Stimulated activated CD8-positive, alpha-beta memory T cell treated with anti-CD3 and anti-CD28 coated beads, Interleukin-7, amount 100 ng/mL, for 4 hours (primary cell): ENCODE data around the gene CLASRP.

Experiments used
- DNase-seq, 2 donors: peaks; one replicate each; pipeline ENCODE4 v3.0.0-alpha.2; 2020; ENCODE audit warnings: low read depth in 2 of 2

The CLASRP gene

DNA sequence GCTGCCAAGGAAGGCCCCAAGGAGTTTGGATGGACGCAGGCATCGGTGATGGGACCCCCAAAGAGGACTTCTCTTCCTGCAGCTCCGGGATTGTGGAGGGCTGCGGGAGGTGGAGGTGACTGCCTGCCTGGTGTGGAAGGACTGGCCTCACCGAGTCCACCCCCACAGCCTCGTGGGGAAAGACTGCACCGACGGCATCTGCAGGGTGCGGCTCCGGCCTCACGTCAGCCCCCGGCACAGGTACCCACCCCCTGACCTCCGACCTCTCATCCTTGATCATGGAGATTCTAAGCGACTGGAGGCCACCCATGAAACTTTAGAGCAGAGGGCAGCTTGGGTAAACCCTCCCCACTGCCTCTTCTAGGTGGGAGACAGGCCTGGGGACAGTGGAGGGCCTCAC, 16.9 kb upstream of the CLASRP start:
- no peak for DNase-seq

DNA sequence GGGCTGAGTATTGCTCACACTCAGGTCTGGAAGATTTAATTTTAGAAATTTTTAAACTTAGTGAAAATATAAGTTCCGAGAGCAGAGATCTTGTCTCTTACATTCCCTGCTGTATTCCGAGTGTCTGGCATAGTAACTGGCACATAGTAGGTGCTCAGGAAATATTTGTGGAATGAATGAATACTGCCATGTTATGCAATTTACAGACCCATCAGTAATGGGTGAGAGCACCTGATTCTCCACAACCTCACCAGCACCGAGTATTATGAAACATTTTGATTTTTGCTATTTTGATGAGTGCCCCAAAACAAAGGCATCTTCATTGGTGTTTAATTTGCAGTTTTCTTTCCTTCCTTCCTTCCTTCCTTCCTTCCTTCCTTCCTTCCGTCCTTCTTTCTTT, 15.8 kb upstream of the CLASRP start:
- DNase-seq, result no peak

- no peak for DNase-seq
These were observed 13.6 kb upstream of the CLASRP start for GRCh38 chr19:45025264-45025663.

DNA sequence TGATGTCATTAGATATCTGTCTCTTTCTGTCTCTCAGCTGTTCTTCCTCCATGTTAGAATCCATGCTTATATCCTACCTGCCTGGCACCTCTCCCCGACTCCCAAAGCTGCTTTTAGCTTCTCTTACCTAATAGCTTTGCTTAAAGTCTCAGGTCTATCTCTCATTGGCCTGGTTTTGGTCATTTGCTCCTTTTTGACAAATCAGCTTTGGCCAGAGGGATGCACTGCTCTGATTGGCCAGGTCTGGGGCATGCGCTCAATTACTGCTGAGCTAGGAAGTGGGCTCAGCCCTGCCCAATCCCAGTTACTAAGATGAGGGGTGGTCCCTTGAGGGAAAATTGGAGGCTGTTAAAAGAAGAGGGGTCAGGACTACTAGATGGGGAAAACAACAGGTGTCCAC, 11.5 kb upstream of the CLASRP start:
- DNase-seq, result no peak

DNA sequence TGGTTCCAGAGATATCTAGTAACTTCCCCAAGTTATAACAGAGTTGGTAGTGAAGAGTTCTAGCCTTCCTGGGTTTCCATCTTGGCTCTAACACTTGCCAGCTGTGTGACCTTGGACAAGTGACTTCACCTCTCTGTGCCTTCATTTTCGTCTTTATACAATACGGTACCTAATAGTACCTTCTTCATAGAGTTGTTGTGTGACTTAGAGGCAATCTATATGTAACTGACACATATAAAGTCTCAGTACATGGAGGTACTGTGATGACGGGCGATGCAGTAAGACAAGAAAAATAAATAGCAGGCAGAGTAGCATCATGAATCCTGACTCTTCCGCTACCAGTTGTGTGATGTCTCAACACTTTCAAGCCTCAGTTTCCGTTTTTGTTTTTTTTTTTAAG, 8.0 kb upstream of the CLASRP start:
- DNase-seq, result no peak

DNA sequence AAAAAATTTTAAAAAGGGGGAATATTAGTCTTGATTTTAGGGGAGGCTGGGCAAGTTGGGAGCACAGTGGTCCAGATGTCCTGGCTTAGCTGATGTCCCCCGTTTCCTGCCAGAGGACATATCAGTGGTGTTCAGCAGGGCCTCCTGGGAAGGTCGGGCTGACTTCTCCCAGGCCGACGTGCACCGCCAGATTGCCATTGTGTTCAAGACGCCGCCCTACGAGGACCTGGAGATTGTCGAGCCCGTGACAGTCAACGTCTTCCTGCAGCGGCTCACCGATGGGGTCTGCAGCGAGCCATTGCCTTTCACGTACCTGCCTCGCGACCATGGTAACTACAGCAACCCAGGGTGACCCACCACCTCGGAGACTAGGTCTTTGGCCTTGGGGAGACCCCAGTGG, 6.4 kb upstream of the CLASRP start:
- DNase-seq, result no peak

- DNase-seq, result no peak
These were observed 3.1 kb upstream of the CLASRP start for GRCh38 chr19:45035755-45036154.

DNA sequence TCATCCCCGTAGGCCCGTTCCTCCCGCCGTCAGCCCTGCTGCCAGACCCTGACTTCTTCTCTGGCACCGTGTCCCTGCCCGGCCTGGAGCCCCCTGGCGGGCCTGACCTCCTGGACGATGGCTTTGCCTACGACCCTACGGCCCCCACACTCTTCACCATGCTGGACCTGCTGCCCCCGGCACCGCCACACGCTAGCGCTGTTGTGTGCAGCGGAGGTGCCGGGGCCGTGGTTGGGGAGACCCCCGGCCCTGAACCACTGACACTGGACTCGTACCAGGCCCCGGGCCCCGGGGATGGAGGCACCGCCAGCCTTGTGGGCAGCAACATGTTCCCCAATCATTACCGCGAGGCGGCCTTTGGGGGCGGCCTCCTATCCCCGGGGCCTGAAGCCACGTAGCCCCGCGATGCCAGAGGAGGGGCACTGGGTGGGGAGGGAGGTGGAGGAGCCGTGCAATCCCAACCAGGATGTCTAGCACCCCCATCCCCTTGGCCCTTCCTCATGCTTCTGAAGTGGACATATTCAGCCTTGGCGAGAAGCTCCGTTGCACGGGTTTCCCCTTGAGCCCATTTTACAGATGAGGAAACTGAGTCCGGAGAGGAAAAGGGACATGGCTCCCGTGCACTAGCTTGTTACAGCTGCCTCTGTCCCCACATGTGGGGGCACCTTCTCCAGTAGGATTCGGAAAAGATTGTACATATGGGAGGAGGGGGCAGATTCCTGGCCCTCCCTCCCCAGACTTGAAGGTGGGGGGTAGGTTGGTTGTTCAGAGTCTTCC, 1.3 kb upstream of the CLASRP start:
- no peak for DNase-seq

- DNase-seq, result no peak
These were observed 1.4 kb downstream of the CLASRP start for GRCh38 chr19:45040059-45040771.

- no peak for DNase-seq
These were observed 2.3 kb downstream of the CLASRP start for GRCh38 chr19:45041125-45041524.

DNA sequence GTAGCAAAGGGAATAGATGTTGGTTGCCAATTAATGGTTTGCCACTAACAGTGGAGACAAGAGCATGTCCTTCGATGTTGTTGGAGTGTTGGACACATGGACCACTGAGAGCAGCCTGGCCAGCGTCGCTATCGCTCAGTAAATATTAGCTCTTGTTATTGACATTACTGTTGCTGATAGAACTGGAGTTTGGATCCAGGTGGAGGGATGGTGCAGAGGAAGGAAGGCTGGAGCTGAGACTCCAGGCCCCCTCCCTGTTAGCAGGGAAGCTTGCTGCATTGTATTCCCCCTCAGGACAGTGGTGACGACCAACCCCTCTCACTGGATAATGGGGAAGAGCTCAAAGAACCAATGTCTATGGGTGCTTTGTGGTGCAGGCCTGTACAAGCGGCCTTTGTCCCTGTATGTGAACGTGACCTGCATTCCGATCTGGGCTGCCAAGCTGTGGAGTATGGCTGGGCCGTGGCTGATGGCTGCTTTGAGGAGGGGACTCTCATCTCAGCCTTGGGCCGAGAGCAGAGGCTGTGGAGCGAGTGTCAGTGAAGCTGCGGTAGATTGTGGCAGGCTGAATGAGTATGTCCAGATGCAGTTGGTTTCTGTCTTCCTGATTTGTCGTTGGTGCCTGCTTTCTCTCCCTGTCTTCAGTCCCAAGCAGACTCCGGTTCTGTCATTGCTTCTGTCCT, 7.0 kb downstream of the CLASRP start:
- DNase-seq, result no peak

GRCh38 chr19:45046355-45046754, 7.5 kb downstream of the CLASRP start:
- no peak for DNase-seq

DNA sequence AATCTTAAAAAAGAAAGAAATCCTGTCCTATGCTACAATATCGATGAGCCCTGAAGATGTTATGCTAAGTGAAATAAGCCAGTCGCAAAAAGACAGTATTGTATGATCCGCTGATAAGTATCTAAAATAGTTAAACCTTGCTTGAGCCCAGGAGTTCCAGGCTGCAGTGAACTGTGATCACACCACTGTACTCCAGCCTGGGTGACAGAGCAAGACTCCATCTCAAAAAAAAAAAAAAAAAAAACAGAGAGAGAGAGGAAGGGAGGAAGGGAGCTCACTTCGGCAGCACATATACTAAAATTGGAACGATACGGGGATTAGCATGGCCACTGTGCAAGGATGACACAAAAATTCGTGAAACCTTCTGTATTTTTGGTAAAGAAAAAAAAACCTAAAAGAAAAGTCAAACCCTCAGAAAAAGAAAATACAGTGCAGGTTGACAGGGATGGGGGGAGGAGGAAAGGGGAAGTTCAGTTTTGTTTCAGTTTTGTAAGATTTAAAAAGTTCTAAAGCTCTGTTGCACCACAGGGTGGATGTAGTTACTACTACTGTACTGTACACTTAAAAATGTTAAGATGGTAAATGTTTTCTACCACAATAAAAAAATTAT, 8.4 kb downstream of the CLASRP start:
- DNase-seq, result no peak

GRCh38 chr19:45049073-45049736, 10.4 kb downstream of the CLASRP start:
- no peak for DNase-seq

- DNase-seq, result no peak
These were observed 11.2 kb downstream of the CLASRP start for GRCh38 chr19:45050036-45050435.

GRCh38 chr19:45051929-45052579, 13.2 kb downstream of the CLASRP start:
- no peak for DNase-seq

DNA sequence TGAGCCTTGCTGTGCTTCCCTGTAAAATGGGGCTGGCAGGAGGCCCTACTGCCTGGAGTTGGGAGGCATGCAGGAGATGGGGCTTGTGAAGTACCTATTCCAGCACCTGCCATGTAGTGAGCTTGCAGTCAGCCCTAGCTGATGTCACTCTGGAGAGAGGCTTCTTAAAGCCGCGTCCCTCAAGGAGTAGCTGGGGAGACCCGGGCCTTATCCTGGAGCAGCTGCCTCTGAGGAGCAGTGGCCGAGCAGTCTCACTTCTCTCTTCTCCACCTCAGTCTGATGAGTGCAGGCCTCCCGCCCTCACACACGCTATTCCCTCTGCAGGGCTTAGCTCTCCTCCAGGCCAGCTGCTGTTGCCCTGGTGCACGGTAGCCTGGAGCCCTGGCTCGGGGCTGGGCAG, 18.0 kb downstream of the CLASRP start:
- no peak for DNase-seq

DNA sequence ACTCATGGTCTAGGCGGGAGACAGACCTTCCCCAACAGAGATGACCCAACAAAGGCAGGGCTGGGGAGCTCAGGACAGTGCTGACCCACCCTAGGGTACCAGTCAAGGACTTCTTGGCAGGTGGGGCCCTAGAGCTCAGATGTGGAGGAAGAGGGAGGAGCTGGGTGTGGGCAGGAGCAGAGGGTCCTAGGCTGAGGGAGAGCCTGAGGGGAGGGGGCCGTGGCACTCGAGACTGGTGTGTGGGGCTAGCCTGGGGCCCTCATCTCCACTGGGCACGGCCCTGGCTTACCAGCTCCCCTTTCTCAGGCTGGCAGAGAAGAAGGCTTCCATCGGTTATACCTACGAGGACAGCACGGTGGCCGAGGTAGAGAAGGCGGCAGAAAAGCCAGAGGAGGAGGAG, 18.6 kb downstream of the CLASRP start:
- no peak for DNase-seq

GRCh38 chr19:45058622-45059159, 19.8 kb downstream of the CLASRP start:
- no peak for DNase-seq

DNA sequence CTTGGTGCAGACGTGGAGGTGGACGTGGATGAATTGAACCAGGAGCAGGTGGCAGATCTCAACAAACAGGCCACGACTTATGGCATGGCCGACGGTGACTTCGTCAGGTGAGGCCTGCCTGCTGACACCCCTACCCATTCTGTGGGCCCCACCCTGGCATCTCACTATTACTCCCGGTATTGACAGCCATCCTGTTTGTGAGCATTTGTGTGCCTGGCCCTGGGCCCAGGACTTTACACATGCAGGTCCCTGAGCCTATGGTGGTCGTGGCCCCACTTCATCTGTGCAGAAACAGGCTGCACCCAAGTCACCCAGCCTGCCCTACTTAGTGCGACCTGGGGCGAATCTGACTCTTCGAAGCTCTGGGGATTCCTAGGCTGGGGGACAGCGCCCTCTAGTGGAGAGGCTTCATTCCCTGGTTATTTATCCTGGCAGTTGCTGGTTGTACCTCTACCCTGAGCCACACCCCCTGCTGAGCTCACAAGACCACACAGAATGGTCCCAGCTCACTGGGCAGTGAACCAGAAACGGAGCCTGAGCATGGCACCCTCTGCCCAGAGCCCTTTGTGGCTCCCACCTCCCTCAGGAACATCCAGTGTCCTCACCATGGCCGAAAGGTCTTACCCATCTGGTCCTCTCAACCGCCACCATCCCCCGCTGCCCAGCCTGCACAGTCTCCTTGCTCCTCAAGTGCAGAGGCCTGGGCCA, 20.6 kb downstream of the CLASRP start:
- DNase-seq, result peak; percentile 61 to 75
